HG03432 (cell line): ENCODE results near the gene SIAH2.
A peak's percentile ranks its signal among the peaks of the same experiment; 100 is the strongest.

ENCODE experiments used
- ATAC-seq: cut with Tn5 transposase; IDR thresholded peaks from one replicate; pipeline ENCODE4 v1.9.1; 2021; ENCODE audit warnings: mild to moderate bottlenecking, moderate library complexity; ENCODE audit not compliant: unreplicated experiment

Gene SIAH2

GRCh38 chr3:150775001-150775599 is 12.1 kb upstream of the SIAH2 start:
- no peak for ATAC-seq

GRCh38 chr3:150773616-150774192 is 10.7 kb upstream of the SIAH2 start:
- no peak for ATAC-seq

GRCh38 chr3:150771600-150771999 is 8.6 kb upstream of the SIAH2 start:
- ATAC-seq, result no peak

- ATAC-seq, result no peak
Measured at GRCh38 chr3:150770681-150771080, 7.7 kb upstream of the SIAH2 start.

- ATAC-seq, result no peak
Measured at GRCh38 chr3:150766742-150767141, 3.8 kb upstream of the SIAH2 start.

DNA sequence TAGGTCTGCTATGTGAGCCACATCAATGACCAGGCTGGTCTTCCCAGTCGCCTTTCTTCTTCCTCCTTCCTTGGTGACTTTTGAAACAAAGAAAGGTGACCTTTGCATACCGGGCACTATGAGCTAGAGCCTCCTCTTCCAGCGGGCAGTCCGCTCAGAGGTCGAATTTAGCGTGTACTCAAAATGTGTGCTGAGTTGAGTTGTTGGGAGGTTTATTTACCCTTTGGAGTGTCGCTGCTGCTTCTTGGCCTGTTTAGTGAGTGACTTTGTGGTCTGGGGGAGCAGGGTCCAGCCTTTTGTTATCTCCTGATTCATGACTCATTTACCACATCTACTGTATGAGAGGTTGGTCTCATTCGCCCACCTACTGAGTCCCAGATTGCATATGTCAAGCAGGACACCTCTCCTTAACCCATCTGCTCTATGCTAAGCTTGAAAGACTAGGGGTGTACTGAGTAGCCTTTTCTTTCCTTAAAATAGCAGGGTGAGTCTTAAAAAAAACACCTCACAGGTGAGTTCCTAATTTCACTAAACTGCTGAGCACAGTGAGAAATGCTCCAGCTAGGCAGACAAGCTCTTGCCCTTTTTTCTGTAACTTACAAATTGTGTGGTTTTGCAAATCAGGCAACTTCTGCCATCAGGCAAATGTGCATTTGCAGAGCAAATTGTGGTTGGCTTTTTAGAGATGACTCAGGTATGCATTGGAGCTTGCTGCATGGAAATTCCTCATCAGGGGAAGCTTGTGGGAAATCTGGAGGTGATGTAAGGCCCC is 3.2 kb upstream of the SIAH2 start:
- ATAC-seq, result peak; percentile 11

GRCh38 chr3:150764967-150765366 is 2.0 kb upstream of the SIAH2 start:
- no peak for ATAC-seq

DNA sequence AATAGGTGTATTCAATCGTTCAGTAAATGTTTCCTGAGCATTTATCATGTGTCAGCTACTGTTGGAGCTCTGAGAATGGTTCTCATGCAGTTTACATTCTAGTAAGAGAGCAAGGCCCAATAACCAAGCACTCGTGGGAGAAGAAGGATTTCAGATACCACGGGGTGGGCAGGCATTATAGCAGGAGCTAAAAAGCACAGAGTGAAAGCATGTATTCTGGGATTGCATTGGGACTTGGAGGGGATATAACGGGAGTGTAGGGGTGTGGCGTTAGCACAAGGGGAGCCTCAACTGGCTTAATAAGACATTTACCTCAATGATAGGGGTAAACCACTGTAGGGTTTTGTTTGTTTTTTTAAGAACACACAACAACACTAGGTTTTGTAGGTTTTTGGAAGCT is 1.6 kb upstream of the SIAH2 start:
- no peak for ATAC-seq

- ATAC-seq, result peak; percentile 17
Measured at GRCh38 chr3:150763841-150764483, 993 bp upstream of the SIAH2 start.

DNA sequence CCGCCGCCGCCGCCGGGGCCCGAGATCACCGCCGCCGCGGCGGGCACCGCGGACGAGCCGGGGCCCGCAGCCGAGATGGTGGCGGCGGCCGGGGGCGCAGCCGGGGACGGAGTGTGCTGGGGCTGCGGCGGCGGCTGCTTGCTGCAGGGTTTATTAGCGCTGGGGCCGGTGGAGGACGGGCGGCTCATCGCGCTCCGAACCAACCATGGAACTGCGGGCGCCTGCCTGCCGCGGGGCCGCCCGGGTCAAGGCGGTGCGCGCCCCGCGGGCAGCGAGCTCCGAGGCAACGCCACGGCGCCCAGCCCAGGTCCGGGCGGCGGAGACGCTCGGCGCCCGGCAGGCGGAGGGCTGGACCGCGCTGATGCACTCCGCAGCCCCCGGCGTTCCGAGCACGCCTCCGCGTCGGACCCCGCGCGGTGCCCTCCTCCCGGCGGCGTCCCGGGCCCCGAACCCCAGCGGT is 277 bp downstream of the SIAH2 start:
- ATAC-seq, result peak; percentile 1

- ATAC-seq, result no peak
Measured at GRCh38 chr3:150761831-150762661, 923 bp downstream of the SIAH2 start.

- peak; percentile 26 for ATAC-seq
Measured at GRCh38 chr3:150760431-150761200, 2.4 kb downstream of the SIAH2 start.

- no peak for ATAC-seq
Measured at GRCh38 chr3:150759947-150760346, 3.0 kb downstream of the SIAH2 start.

DNA sequence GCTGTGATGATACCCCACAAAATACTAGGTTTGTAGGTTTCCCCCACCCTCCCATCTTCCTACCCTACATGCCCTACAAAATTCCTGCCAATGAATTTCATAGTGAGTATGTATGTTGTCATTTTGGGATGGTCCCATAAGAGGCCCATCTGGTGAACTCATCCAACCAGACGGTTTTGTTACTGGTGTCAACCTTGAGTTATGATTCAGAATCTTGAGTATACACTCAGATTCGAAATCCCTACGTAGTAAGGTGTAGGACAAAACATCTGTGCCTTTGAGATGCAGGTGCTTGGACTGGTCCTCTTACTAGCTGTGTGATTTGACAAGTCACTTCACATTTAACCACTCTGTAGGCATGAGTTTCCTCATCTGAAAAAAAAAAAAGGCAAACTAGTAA is 3.6 kb downstream of the SIAH2 start:
- ATAC-seq, result no peak

DNA sequence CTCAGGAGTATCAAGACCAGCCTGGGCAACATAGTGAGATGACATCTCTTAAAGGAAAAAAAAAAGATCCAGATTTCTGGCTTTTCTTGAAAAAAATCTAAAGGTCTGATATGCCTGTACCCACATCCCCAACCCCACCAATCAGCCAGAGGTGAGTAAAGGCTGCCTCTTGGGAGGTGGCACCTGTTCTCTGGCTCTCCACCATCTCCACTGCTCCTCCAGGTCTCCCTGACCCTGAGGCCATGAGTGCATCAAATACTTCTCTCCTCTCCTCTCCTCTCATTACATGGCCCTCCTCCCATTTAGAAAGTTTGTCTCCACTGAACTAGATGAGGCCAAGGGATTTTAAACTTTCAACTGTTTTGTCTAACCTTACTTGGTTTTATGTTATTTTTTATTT is 5.2 kb downstream of the SIAH2 start:
- ATAC-seq, result no peak

- ATAC-seq, result no peak
Measured at GRCh38 chr3:150757364-150757763, 5.6 kb downstream of the SIAH2 start.

DNA sequence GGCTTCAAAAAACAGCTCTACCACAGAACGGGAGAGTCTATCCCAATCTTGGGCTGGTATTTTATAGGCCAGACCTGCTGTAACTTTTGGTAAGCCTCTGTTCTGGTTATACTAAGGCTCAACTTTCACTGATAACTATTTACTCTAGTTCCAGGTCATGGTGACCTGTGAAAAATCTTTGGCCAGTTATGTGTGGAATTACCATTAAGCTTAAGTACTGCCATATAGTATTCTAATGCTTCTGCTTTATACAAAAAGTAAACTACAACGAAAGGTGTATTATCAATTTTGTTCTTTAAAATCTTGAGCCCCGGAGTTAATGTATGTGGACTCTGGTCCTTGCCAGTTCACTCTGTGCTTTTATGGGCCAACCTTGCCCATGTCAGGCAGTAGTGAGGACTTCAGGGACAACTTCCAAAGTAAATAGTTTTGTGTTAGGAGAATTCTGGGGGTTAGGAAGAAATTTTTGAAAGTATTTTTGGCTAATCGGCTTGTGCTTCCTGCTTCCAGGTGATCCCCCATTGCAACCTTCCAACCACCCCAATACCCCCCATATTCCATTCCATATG is 6.4 kb downstream of the SIAH2 start:
- ATAC-seq, result no peak

DNA sequence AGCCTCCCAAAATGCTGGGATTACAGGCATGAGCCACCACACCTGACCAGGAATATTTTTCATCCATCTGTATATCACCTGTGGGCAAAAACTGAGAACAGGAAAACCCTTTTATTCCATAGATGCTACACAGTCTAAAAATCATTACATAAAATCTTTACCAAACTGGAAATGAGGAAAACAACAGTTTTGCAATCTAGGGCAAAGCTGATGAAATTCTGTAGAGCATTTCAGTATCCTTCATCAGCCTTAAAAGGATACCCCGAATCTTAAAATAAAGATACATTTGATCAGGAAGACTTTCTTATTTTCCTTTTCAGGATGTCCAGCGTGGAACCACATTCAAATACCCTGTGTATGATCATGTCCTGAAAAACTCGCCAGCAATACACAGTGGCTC is 7.1 kb downstream of the SIAH2 start:
- no peak for ATAC-seq

GRCh38 chr3:150754896-150755295 is 8.1 kb downstream of the SIAH2 start:
- ATAC-seq, result no peak

DNA sequence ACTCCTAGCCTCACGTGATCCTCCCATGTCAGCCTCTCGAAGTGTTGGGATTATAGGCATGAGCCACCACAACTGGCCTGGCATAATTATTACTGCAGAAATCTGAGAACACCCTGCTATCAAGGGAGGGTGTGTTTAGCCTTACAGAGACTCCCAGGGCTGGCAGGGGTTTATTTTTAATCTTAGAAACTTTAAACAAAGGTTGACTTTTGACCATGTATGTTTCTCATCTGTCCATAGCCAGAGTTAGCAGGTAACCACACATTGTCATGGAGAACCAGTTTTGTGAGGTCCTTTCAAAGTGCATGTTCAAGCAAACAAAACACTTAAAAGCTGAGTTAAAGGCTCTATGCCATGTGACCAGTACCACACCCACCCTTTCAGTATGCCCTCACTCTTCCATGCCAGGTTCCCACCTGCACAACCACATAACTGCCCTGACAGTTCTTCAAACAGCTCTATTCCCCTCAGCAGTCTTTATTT is 11.1 kb downstream of the SIAH2 start:
- no peak for ATAC-seq
